COR-L47 (cell line): ENCODE measurements around the gene DRC7.
"Not testable (repeated sequence)": the region's sequence is repeated elsewhere in the genome, so short reads cannot be mapped to it uniquely, and the experiment has no call there.

Experiments used
- DNase-seq: peaks from one replicate; lab custom pipeline; 2025; lab: John Stamatoyannopoulos, UW

Gene DRC7

GRCh38 chr16:57735755-57736418, 41.3 kb downstream of the DRC7 start, which contains the start of gene KATNB1:
Gene KATNB1 (plus strand): TSS chr16:57735770. CDS start chr16:57737244, 1,474 bp downstream.
- no peak for DNase-seq

- DNase-seq: peak; percentile 29
Observed at GRCh38 chr16:57736419-57737351, 42.1 kb downstream of the DRC7 start.

- DNase-seq: no peak
Observed at GRCh38 chr16:57738844-57739243, 44.2 kb downstream of the DRC7 start.

GRCh38 chr16:57739756-57740422, 45.3 kb downstream of the DRC7 start:
- no peak for DNase-seq

GRCh38 chr16:57740423-57741071, 45.9 kb downstream of the DRC7 start:
- no peak for DNase-seq

GRCh38 chr16:57741660-57742191, 47.1 kb downstream of the DRC7 start:
- DNase-seq: peak; percentile 13

GRCh38 chr16:57742543-57742942, 47.9 kb downstream of the DRC7 start:
- DNase-seq: peak; percentile 90

GRCh38 chr16:57743458-57743857, 48.9 kb downstream of the DRC7 start:
- DNase-seq: no peak

GRCh38 chr16:57743886-57744641, 49.5 kb downstream of the DRC7 start:
- no peak for DNase-seq

GRCh38 chr16:57744642-57744903, 50.0 kb downstream of the DRC7 start:
- no peak for DNase-seq

- DNase-seq: no peak
Observed at GRCh38 chr16:57745768-57746167, 51.2 kb downstream of the DRC7 start.

- not testable (repeated sequence) for DNase-seq
Observed at GRCh38 chr16:57746316-57746715, 51.7 kb downstream of the DRC7 start.

GRCh38 chr16:57747091-57747490, 52.5 kb downstream of the DRC7 start:
- no peak for DNase-seq

- DNase-seq: no peak
Observed at GRCh38 chr16:57747496-57747895, 52.9 kb downstream of the DRC7 start.

GRCh38 chr16:57747996-57748395, 53.4 kb downstream of the DRC7 start:
- DNase-seq: no peak

- DNase-seq: no peak
Observed at GRCh38 chr16:57748596-57748995, 54.0 kb downstream of the DRC7 start.

GRCh38 chr16:57749101-57749692, 54.6 kb downstream of the DRC7 start:
- DNase-seq: no peak

- DNase-seq: no peak
Observed at GRCh38 chr16:57749856-57750452, 55.3 kb downstream of the DRC7 start.

GRCh38 chr16:57750796-57751538, 56.4 kb downstream of the DRC7 start:
- DNase-seq: no peak
